NOMO-1 treated with DMSO at 0.1 percent for 48 hours (cell line): ENCODE data around the gene CORO1A.
"Not testable (repeated sequence)": the region's sequence is repeated elsewhere in the genome, so short reads cannot be mapped to it uniquely, and the experiment has no call there.

ENCODE experiments used
- DNase-seq: peaks from one replicate; lab custom pipeline; 2025; ENCODE audit not compliant: unreplicated experiment; lab: John Stamatoyannopoulos, UW

The CORO1A gene

DNA sequence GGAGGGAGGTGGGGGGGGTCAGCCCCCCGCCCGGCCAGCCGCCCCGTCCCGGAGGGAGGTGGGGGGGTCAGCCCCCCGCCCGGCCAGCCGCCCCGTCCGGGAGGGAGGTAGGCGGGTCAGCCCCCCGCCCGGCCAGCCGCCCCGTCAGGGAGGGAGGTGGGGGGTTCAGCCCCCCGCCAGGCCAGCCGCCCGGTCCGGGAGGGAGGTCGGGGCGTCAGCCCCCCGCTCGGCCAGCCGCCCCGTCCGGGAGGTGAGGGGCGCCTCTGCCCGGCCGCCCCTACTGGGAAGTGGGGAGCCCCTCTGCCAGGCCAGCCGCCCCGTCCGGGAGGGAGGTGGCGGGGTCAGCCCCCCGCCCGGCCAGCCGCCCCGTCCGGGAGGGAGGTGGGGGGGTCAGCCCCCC, 14.0 kb upstream of the CORO1A start:
- DNase-seq: not testable (repeated sequence)

DNA sequence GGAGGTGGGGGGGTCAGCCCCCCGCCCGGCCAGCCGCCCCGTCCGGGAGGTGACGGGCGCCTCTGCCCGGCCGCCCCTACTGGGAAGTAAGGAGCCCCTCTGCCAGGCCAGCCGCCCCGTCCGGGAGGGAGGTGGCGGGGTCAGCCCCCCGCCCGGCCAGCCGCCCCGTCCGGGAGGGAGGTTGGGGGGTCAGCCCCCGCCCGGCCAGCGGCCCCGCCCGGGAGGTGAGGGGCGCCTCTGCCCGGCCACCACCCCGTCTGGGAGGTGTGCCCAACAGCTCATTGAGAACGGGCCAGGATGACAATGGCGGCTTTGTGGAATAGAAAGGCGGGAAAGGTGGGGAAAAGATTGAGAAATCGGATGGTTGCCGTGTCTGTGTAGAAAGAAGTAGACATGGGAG, 13.3 kb upstream of the CORO1A start:
- not testable (repeated sequence) for DNase-seq

DNA sequence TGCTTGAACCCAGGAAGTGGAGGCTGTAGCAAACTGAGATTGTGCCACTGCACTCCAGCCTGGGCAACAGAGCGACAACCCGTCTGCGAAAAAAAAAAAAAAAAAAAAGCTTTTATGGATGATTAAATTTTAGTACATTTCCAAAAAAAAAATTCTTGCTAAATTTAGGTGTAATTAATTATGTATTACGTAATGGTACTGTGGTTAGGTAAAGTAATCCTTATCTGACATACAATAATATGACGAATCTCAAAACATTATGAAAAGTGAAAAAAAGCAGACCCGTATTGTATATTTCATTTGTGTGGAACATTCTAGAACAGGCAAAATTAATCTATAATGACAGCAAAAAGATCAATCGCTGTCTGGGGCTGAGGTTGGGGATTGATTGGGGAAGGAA, 10.3 kb upstream of the CORO1A start:
- peak; percentile 31 for DNase-seq

DNA sequence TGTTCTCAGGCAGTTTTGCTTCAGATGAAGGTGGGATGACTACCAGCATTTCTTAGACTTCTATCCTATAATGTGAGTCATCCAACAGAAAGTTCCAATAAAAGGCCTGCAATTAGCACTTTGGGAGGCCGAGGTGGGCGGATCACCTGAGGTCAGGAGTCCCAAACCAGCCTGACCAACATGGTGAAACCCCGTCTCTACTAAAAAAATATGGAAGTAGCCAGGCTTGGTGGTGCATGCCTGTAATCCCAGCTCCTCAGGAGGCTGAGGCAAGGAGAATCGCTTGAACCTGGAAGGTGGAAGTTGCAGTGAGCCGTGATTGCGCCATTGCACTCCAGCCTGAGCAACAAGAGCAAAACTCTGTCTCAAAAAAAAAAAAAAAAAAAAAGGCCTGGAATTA, 6.5 kb upstream of the CORO1A start:
- DNase-seq: not testable (repeated sequence)

DNA sequence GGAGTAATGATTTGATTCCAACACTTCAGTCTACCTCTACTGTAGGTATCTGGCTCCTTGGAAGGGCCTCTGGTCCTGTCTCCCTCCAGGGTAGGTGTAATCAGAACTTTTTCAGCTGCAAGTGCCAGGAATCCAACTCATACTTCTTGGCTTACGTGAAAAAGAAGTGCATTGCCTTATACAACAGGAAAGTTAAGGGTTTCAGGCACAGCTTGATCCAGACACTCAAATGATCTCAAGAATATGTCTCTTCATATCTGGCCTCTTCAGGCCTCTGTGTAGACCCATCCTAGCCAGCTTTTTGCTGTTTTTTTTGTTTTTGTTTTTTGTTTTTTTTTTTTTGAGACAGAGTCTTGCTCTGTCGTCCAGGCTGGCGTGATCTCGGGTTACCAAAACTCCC, 4.2 kb upstream of the CORO1A start:
- DNase-seq: no peak

DNA sequence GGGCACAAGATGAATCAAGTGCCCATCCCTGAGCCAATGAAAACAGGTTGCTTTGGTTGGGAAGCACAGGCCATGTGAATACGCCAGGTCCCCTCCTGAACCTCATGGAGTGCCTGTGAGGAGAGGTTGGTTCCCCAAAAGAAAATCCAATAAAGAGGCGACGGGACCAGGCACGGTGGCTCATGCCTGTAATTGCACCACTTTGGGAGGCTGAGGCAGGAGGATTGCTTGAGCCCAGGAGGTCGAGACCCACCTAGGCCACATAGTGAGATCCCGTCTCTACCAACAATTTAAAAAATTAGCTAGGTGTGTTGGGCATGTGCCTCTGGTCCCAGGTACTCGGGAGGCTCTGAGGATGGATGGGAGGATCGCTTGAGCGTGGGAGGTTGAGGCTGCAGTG, 3.5 kb upstream of the CORO1A start:
- no peak for DNase-seq

DNA sequence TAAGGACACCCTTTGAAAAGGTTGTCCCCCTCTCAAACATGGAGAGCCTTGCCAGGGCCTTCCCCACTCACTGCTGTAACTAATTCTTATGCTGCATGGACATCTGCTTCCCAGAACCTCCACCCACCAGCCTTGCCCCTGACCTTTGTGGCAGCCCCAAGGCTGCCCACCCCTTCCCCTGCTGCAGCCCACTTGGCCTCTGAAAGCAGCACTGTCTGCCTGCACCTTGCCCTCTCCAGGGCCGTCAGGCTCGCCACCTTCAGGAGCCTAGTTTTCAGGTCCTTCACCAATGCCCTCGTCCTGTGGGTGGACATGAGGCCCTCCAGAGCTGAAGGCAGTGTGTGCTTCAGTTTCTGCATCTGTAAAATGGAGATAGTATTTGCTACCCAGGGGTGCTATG, 2.7 kb upstream of the CORO1A start:
- no peak for DNase-seq

DNA sequence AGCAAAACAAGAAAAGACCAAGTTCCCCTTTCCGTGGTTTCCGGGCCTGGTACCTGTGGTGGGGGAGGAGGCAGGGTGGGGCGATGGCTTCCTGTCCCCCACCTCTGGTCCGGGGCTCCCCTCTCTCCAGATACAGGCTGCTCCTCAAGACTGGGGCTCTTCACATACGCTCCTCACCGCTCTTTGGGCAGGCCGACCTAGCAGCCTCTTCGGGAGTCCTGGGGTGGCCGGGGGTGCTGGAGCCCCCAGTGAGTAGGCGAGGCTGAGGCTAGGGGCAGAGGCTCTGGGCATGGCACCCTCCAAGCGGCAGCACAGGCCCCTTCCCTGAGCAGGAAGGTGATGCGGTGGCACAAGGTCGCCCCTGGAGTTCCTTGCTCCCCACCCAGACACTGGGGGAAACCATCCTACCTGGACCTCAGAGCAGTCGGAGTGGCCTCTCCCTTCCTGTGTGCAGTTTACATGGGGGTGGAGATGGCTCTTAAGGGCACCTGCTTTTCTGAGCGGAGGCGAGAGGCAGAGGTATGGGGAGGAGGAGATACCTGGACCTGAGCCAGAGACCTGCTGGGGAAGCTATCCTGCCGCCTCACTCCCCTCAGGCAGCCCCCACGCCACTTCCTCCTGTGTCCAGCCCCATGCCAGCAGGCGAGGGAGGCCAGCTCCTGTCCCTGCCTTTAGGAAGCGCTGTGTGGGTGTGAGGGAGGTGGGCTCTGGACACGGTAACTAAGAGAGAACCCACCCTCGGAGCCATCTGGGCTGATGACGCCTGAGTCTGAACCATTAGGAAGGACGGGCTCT, 891 bp downstream of the CORO1A start:
- DNase-seq: peak; percentile 80

DNA sequence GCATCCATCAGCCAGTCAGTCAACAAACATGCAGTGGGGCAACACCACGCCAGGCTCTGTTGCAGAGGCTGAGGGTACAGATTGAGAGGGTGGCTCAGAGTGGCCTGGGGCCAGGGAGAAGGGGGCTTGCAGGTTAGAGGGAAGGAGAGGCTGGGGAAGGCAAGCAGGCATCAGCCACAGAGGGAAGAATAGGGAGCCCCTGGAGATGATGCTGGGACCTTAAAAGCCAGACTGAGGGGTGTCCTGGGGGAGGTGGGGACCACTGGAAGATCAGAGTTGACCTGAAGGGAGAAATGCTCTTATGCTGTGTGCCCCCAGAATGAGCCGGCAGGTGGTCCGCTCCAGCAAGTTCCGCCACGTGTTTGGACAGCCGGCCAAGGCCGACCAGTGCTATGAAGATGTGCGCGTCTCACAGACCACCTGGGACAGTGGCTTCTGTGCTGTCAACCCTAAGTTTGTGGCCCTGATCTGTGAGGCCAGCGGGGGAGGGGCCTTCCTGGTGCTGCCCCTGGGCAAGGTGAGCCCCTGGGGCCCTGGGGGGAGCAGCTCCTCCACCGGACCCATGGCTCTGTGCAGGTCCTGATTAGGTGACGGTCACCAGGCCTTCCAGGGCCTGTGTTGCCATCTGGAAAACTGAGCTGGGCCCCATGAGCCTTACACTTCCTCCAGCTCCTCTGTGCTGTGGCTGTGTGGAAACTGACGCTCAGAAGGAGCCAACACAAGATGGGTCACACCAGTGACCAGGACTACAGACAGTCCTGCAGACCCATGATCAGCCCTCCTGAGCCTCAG, 1.7 kb downstream of the CORO1A start:
- DNase-seq: no peak

DNA sequence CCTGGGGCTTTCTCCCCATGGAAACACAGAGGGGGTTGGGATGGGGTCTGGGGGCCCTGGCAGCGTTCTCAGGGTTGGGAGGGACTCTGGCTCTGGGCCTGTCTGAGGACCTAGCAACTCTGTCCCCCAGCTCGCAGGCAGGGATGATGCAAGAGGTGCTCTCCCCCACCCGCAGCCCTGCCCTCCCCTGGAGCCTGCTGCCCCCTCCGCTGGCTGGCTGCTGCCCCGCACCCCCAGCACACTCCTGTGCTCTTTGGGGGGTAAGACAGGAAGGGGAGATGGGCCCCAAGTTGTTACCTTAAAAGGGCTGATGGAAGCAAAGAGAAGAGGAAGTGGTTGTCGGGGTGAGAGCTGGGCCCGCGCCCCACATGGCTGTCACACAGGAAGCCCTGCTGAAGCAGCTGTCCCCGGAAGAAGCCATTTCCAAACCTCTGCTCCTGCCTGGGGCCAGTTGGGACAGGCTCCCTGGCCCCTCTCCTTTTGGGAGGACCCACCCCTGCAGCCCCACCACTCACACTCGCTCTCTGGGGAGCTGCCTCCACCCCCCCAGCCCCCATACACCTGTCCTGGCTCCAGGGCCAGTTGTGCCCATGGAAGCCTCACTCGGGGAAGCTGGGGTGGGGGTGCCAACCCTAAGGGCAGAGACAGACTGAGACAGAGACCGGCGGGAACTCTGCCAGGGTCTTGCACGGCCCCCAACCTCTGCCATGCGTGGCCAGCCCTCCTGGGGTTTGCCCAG, 2.5 kb downstream of the CORO1A start:
- peak; percentile 80 for DNase-seq

DNA sequence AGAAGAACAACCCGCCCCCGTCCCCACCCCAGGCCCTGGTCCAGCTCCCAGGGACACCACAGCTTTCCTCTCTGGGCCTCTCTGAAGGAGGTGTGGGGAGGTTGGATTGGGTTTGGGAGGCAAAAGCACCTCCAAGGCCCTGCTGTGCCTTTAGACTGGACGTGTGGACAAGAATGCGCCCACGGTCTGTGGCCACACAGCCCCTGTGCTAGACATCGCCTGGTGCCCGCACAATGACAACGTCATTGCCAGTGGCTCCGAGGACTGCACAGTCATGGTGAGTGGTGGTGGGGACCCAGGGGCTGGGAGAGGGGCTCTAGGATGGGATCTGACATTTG, 3.0 kb downstream of the CORO1A start:
- DNase-seq: no peak

DNA sequence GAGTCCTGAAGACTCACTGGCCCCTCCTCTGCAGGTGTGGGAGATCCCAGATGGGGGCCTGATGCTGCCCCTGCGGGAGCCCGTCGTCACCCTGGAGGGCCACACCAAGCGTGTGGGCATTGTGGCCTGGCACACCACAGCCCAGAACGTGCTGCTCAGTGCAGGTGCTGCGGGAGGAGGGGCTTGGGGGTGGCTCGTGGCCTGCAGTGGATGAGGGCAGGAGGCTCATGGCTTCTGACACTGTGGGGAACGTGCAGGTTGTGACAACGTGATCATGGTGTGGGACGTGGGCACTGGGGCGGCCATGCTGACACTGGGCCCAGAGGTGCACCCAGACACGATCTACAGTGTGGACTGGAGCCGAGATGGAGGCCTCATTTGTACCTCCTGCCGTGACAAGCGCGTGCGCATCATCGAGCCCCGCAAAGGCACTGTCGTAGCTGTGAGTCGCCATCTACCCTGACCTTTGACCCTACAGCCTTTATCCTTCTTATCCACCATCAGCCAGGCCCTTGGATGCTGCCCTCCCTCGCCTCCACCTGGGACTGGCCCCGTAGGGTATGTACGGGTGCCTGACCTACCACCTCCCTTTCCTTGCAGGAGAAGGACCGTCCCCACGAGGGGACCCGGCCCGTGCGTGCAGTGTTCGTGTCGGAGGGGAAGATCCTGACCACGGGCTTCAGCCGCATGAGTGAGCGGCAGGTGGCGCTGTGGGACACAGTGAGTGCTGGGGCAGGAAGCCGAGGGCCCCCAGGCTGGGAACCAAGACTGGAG, 3.6 kb downstream of the CORO1A start:
- DNase-seq: peak; percentile 43

DNA sequence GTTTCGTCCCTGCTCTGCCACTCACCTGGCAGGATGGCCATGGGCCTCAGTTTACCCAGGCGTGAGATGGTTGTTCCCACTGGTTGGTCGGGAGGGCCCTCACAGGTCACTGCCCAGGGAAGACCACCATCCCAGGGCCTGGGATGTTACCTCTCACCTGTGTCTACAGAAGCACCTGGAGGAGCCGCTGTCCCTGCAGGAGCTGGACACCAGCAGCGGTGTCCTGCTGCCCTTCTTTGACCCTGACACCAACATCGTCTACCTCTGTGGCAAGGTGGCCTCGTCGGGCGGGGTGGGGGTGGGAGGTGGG, 4.1 kb downstream of the CORO1A start:
- no peak for DNase-seq

DNA sequence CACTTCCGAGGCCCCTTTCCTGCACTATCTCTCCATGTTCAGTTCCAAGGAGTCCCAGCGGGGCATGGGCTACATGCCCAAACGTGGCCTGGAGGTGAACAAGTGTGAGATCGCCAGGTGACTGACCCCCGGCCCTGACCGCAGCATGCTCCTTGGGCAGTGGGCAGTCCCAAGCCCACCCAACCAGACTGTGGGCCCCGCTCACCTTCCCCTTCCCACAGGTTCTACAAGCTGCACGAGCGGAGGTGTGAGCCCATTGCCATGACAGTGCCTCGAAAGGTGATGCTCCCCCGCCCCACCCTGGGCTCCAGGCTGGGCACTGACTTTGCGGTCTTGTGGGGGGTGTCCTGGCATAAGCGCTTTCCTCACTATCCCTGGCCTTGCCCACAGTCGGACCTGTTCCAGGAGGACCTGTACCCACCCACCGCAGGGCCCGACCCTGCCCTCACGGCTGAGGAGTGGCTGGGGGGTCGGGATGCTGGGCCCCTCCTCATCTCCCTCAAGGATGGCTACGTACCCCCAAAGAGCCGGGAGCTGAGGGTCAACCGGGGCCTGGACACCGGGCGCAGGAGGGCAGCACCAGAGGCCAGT, 4.7 kb downstream of the CORO1A start:
- DNase-seq: no peak

DNA sequence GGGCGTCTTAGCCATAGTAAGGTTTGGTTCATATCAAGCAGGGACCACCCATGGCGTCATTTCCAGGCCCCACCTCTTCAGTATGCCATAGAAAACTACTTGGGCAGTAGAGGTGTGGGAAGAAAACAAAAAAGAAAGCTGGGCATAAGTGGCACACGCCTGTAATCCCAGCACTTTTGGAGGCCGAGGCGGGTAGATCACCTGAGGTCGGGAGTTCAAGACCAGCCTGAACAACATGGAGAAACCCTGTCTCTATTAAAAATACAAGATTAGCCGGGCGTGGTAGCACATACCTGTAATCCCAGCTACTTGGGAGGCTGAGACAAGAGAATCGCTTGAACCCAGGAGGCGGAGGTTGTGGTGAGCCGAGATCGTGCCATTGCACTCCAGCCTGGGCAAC, 7.8 kb downstream of the CORO1A start:
- DNase-seq: not testable (repeated sequence)

DNA sequence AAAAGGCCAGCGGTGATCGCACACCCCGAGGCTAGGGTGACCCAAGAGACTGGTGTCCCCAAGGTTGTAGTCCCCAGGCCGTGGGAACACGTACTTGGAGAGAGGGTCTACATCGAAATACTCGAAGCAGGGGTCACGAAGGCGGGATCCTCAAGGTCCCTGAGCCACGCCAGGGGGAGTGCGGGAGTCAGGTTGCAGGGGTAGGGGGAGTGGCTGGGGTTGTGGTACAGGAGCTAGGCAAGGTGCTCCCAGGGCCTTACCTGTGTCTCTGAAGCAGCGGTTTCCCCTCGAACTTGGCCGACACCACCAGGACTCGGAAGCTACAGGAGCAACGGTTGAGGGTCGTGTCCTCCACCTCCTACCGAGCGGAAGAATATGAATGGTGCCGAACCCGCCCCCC, 9.7 kb downstream of the CORO1A start:
- not testable (repeated sequence) for DNase-seq

DNA sequence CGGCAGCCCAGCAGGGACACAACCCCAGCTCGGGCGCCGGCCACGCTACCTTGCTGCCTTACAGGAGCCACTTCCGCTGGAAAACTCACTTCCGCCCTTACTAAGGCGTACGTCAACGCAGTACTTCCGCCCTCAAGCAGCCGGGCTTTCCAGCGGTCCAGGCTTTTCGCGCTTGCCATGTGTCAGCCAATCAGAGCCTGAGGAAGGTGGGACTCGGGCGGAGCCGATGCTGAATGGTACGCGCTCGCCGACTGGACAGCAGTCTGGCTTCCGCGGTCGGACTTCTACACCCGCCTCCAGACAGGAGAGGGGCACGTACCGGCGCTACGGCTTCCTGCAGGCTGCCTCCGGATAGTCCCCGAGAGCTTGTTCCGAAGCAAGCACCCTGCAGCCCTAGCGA, 10.2 kb downstream of the CORO1A start, which contains the start of the genes BOLA2B and SLX1A:
Gene BOLA2B, minus strand, starts transcription at position 52 of the 400 bp plus-strand sequence. CDS start 71 bp downstream, outside the sequence.
Gene SLX1A, plus strand, starts transcription at position 261 of the 400 bp plus-strand sequence. CDS start 210 bp downstream, outside the sequence.
- DNase-seq: not testable (repeated sequence)

DNA sequence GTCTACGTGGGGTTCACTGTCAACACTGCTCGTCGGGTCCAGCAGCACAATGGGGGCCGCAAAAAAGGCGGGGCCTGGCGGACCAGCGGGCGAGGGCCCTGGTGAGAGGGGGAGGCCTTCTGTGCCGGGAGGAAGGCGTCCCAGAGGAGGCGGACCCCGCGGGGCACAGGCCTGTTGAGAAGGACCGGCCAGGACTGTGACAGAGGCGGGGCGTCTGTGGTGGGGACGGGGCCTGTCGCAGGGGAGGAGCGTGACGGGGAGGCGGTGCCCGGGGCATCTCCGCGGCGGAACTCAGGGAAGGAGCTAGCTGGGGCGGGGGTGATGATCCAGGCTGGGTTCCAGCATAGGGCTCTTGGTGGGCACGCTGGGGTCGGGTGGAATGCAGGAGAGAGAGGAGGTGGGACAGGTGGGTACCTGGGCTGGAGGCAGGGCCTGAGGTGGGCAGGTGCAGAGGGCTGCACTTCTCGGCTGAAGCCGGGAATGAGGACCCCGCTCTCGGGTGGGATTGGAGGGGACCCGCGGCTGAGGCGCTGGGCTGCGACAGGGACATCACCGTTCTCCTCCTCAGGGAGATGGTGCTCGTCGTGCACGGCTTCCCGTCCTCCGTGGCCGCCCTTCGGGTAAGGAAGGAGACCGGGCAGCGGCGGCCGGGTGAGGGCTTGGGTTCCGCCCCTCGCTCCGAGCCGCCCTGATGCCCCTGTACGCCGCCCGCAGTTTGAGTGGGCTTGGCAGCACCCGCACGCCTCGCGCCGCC, 10.9 kb downstream of the CORO1A start:
- DNase-seq: not testable (repeated sequence)

DNA sequence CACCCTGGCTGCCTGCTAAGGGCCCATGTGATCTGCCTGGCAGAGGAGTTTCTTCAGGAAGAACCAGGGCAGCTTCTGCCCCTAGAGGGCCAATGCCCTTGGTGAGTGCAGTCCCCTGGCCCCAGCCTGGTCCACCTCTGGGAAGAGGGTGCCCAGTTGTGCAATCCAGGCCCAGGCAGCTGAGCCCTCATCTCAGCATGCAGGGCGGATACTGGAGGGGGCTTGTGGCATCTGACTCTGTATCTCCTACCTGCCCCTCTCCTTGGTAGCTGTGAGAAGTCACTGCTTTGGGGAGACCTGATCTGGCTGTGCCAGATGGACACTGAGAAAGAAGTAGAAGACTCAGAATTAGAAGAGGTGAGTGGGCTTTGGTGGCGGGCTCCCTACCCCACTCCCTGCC, 13.6 kb downstream of the CORO1A start:
- DNase-seq: not testable (repeated sequence)

DNA sequence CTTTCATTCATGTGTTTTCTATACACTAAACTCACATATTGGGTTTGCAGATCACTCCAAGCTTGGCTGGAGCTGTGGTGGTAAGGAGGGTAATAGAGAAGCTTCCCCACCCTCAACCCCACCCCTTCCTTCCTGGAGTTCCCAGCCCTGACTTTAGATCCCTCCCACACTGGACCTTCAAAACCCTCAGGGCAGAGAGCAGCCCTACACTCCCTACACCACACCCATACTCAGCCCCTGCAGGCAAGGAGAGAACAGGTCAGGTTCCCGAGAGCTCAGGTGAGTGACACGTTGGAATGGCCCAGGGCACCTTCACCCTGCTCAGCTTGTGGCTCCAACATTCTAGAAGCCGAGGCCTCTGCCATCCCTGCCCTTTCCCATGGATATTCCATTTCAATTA, 15.6 kb downstream of the CORO1A start, which contains the start of gene SULT1A3:
Gene SULT1A3, plus strand, starts transcription at position 207 of the 400 bp plus-strand sequence. CDS start 1,474 bp downstream, outside the sequence.
- DNase-seq: not testable (repeated sequence)
